Lung (tissue), 12 donors: ENCODE data around the gene STRIT1. TPM values are rescaled to one million over a fixed set of nuclear protein-coding genes. Genes with fewer than 3 reads are reported as not detected.

Experiments
- ATAC-seq: fragments of 200-7000 bp; cut with Tn5 transposase; one replicate; pipeline ENCODE4 v1.9.1; 2020; ENCODE audit warnings: moderate number of reproducible peaks; ENCODE audit not compliant: insufficient read depth, low FRiP score
- DNase-seq, 3 donors: peaks; one replicate each; pipeline ENCODE4 v3.0.0-alpha.2; 2013 to 2017
- H3K27ac ChIP-seq, 2 donors: one replicate each; pipeline ENCODE4 v1.5.1; 2013; ENCODE audit warnings: mild to moderate bottlenecking in 2 of 2, moderate library complexity in 2 of 2, control low read depth in 1 of 2, inconsistent platforms in 1 of 2, low read depth in 1 of 2, low read length in 1 of 2
- H3K27me3 ChIP-seq, 3 donors: one replicate each; pipeline ENCODE4 v1.5.1; 2013; ENCODE audit warnings: low read length in 2 of 3; ENCODE audit not compliant: control insufficient read depth in 3 of 3, insufficient read depth in 3 of 3
- H3K36me3 ChIP-seq, 4 donors: one replicate each; pipeline ENCODE4 v1.5.1; 2013; ENCODE audit warnings: low read length in 4 of 4, mild to moderate bottlenecking in 1 of 4, moderate library complexity in 1 of 4; ENCODE audit not compliant: control insufficient read depth in 4 of 4, insufficient read depth in 4 of 4
- H3K4me1 ChIP-seq, 5 donors: one replicate each; pipeline ENCODE4 v1.5.1; 2013; ENCODE audit warnings: low read length in 5 of 5, mild to moderate bottlenecking in 2 of 5, moderate library complexity in 1 of 5; ENCODE audit not compliant: control insufficient read depth in 5 of 5, insufficient read depth in 5 of 5
- H3K4me3 ChIP-seq: one replicate; pipeline ENCODE4 v1.5.1; 2013; ENCODE audit warnings: mild to moderate bottlenecking, control low read depth, moderate library complexity
- H3K9ac ChIP-seq, 2 donors: one replicate each; pipeline ENCODE4 v1.5.1; 2013; ENCODE audit warnings: low read length in 2 of 2, control low read depth in 1 of 2; ENCODE audit not compliant: insufficient read depth in 1 of 2
- H3K9me3 ChIP-seq, 4 donors: one replicate each; pipeline ENCODE4 v1.5.1; 2013; ENCODE audit warnings: low read length in 3 of 4, mild to moderate bottlenecking in 1 of 4, moderate library complexity in 1 of 4; ENCODE audit not compliant: control insufficient read depth in 4 of 4, insufficient read depth in 3 of 4
- WGBS, 2 donors: extraction: QIAGEN DNeasy Blood & Tissue Kit; methylation state at CpG; one replicate each; pipeline ENCODE4 v1.1.7; 2013; 5-methylcytosine and 5-hydroxymethylcytosine counted together
- polyA plus RNA-seq, 2 donors: library from polyadenylated mRNA; stranded (reverse); fragments of 200-250 nt; gene quantifications; one replicate each; pipeline ENCODE4 v1.2.1, GENCODE V29; 2013
- total RNA-seq, 2 donors: library from RNA; depleted of rRNA in 1 of 2; stranded (reverse); fragments of >200 nt in 1 of 2; gene quantifications; one replicate each; pipeline ENCODE4 v1.2.1, GENCODE V29; 2014 to 2021
- TF ChIP-seq, protein P1 (sequence below): IDR thresholded peaks from 2 replicates; pipeline ENCODE4 v1.5.1; 2012; ENCODE audit warnings: mild to moderate bottlenecking; ENCODE audit errors: control extremely low read depth, extremely low read depth
- donor health status: control.
- donor health status: control.
- donor health status: Bipolar disorder and iron deficiency.
- donor health status: healthy.
- donor health status: DM: yes; HTN: yes; CAD: no.

Gene STRIT1
- total and polyA plus RNA-seq, 4 donors = not detected

DNA sequence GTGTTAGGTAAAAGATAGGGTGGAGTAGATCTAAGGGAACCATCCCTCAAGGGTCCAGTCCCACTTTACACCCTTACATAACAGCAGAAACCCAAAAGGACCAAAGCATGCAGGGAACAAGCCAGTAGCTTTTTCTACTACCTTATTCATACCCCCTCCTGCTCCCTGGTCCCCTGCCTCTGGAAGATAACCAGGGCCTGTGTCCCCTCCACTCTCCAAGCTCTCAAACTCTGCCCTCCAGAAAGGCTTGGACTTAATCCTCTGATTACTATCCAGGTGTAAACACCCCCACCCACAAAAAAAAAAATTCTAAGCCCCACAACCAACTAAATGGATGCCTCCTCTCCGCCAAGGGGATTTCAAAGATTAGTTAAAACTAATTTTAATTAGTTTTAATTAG, 33.9 kb upstream of the STRIT1 start:
- H3K27ac ChIP-seq = no peak overlapping the region
- H3K36me3 ChIP-seq = no peaks in the 10 kb centered on the region
- 93 to 97% methylated on average over 1 of the region's 1 CpG for WGBS, 2 donors
- ATAC-seq (no peak), DNase-seq (no peak)
- no peaks in the 10 kb centered on the region for H3K27me3 ChIP-seq
- TF ChIP-seq, protein P1, sequence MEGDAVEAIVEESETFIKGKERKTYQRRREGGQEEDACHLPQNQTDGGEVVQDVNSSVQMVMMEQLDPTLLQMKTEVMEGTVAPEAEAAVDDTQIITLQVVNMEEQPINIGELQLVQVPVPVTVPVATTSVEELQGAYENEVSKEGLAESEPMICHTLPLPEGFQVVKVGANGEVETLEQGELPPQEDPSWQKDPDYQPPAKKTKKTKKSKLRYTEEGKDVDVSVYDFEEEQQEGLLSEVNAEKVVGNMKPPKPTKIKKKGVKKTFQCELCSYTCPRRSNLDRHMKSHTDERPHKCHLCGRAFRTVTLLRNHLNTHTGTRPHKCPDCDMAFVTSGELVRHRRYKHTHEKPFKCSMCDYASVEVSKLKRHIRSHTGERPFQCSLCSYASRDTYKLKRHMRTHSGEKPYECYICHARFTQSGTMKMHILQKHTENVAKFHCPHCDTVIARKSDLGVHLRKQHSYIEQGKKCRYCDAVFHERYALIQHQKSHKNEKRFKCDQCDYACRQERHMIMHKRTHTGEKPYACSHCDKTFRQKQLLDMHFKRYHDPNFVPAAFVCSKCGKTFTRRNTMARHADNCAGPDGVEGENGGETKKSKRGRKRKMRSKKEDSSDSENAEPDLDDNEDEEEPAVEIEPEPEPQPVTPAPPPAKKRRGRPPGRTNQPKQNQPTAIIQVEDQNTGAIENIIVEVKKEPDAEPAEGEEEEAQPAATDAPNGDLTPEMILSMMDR = no peak
- no peaks in the 10 kb centered on the region for H3K9me3 ChIP-seq
- no peaks in the 10 kb centered on the region for H3K4me1 ChIP-seq
- no peak overlapping the region for H3K4me3 ChIP-seq
- H3K9ac ChIP-seq = no peak overlapping the region

DNA sequence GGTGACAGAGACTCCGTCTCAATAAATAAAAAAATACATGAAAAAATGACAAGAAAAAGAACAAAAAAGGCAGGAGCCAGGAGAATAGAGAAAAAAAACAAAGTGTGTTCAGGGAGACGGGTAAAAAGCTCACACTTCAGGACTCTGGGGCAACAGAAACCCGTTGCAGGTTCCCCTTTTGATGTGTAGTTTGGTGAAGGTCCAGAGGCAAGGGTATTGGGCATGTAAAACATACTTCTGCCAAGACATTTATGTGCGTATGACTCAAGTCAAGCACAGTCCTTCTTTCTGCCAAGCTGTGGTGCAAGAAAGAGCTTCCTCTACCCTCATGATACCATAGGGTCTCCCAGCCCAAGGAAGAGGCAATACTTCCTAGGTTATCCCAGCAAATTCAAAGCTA, 33.4 kb upstream of the STRIT1 start:
- Histone ChIP-seq H3K9me3 (no peaks in the 10 kb centered on the region), H3K9ac (no peak overlapping the region), H3K27ac (no peak overlapping the region), H3K4me3 (no peak overlapping the region), H3K27me3 (no peaks in the 10 kb centered on the region), H3K4me1 (peaks cover 0 to 4% (median 0%) of the 10 kb centered on the region in 5 donors), H3K36me3 (no peaks in the 10 kb centered on the region)
- no peak for ATAC-seq
- DNase-seq = no peak
- 44 to 66% methylated on average over 4 of the region's 4 CpGs for WGBS, 2 donors
- TF ChIP-seq, protein P1 = no peak

DNA sequence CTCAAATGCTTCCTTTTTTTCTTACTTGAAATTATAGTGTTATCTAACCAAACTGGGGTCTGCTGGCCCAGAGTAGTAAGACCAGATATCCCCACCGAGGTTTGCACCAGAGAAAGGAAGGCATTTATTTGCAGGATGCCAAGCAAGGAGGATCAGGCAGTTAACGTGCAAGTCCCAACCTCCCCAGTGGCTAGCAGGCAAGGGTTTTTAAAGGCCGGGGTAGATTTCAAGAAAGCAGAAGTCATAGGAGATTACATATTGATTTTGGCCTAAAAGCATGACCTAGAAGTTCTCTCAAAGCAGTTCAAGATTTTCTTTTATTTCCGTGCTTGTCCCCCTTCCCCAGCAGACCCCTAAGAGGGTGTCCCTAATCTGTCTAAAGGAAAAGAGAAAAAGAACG, 32.8 kb upstream of the STRIT1 start:
- TF ChIP-seq, protein P1 = no peak
- peaks cover 0 to 4% (median 0%) of the 10 kb centered on the region in 5 donors for H3K4me1 ChIP-seq
- no peaks in the 10 kb centered on the region for H3K36me3 ChIP-seq
- no peaks in the 10 kb centered on the region for H3K27me3 ChIP-seq
- DNase-seq = no peak
- H3K4me3 ChIP-seq = no peak overlapping the region
- H3K9ac ChIP-seq = no peak overlapping the region
- WGBS, 2 donors = 56 to 73% methylated on average over 5 of the region's 5 CpGs
- H3K27ac ChIP-seq = no peak overlapping the region
- no peak for ATAC-seq
- no peaks in the 10 kb centered on the region for H3K9me3 ChIP-seq

DNA sequence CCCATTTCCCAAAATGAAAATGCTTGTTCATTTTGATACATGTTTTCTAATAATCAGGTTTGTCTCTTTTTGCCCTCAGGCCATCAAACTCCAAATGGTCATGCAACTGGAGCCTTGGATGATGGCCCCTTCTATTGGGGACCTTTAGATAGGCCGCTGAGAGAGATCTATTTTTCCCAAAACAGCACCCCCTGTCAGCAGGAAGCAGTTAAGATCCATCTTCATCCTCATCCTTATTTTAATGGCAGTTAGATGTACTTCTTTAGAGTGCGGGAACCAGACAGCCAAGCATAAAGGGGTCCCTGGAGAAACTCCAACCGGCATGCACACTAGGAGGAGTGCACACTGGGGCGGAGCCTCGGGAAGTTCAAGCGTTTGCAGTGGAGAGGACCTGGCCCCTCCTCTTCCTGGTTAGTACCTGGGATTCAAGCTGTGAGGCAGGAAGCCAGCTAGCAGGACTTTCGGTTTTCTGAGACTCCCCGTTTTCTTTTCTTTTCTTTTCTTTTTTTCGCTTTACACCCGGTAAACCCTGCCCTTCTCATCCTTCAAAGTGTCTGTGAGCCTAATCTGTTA, 31.9 kb upstream of the STRIT1 start:
- Histone ChIP-seq H3K4me3 (no peak overlapping the region), H3K27me3 (no peaks in the 10 kb centered on the region), H3K36me3 (no peaks in the 10 kb centered on the region), H3K4me1 (peaks cover 0 to 4% (median 0%) of the 10 kb centered on the region in 5 donors), H3K9me3 (no peaks in the 10 kb centered on the region), H3K27ac (no peak overlapping the region), H3K9ac (no peak overlapping the region)
- TF ChIP-seq, protein P1 = no peak
- DNase-seq = no peak
- no peak for ATAC-seq
- 67 to 81% methylated on average over 10 of the region's 10 CpGs for WGBS, 2 donors
